Measurements from ENCODE around the gene SP140L.
"Not testable (repeated sequence)": the region's sequence is repeated elsewhere in the genome, so short reads cannot be mapped to it uniquely, and the experiment has no call there.

Gene SP140L

GRCh38 chr2:230330725-230331124 is 3.7 kb downstream of the SP140L start:
- Mint-ChIP-seq H3K36me3 (peaks cover 58 to 62% of the 10 kb centered on the region in 2 donors), H3K9me3 (peaks cover 0 to 5% of the 10 kb centered on the region in 2 donors), H3K27ac (peak overlapping the region; percentile 60), H3K4me3 (peak overlapping the region in 1 of 2 donors; percentile 47), H3K27me3 (no peaks in the 10 kb centered on the region), H3K4me1 (peaks cover 49 to 85% of the 10 kb centered on the region in 2 donors)
- ATAC-seq (replicated peaks), result no peak
- DNase-seq, result no peak

DNA sequence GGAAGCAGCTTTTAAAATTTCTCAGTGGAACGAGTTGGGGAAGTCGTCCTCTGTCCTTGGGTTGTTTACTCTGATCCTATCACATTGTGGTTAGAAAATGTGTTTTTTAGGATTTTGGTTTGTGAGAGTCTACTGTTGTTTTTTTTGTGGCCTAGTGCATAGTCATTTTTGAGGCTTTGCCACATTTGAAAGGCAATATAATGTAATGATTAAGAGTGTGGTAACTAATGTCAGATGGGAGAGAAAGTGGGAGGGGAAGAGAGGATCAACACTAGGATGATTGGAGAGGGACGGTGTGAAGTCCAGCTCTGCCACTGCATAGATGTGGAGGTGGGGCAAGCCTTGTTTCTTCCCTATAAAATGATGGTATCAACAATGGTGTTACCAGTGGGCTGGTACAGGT is 8.5 kb downstream of the SP140L start:
- H3K4me3 Mint-ChIP-seq, result peak overlapping the region; percentile 58 to 71
- H3K27me3 Mint-ChIP-seq, result no peaks in the 10 kb centered on the region
- H3K27ac Mint-ChIP-seq, result peak overlapping the region; percentile 82
- peaks cover 30 to 57% of the 10 kb centered on the region in 2 donors for H3K4me1 Mint-ChIP-seq
- DNase-seq (no peak), ATAC-seq (replicated peaks) (no peak)
- H3K9me3 Mint-ChIP-seq, result peaks cover 0 to 1% of the 10 kb centered on the region in 2 donors
- H3K36me3 Mint-ChIP-seq, result peaks cover 46 to 50% of the 10 kb centered on the region in 2 donors

DNA sequence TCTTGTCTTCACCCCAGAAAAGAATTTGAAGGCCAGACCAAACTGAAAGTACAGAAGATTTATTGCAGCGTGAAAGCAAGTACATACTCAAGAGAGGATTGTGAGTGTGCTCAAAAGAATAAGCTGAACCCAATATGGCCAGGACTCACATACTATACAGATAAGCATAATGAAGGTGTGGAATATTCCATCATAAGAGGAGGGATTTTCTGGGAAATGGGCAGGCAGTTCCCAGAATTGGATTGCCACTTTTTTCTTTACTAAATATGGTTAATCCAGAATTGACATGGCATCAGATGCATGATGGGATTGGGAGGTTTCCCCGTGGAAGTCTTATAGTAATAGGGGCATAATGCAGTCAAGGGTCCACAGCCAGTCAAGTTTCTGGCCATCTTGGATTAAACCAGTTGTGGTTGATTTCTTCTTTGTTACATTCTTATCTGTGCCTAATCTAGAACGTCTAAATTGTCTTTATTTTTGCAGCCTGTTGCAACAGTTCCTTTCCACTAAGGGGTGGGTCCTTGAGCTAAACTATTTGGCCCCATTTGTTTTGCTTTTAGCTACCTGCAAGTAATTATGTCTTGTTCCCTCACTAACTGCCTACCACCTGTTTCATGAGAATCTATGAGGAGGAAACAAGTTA is 9.0 kb downstream of the SP140L start:
- Mint-ChIP-seq H3K36me3 (peaks cover 42 to 45% of the 10 kb centered on the region in 2 donors), H3K9me3 (peaks cover 0 to 1% of the 10 kb centered on the region in 2 donors), H3K4me1 (peaks cover 27 to 52% of the 10 kb centered on the region in 2 donors), H3K27me3 (no peaks in the 10 kb centered on the region), H3K27ac (peak overlapping the region; percentile 82), H3K4me3 (peak overlapping the region; percentile 58 to 71)
- ATAC-seq (replicated peaks) (peak in 1 of 2 donors; percentile 23), DNase-seq (no peak)

DNA sequence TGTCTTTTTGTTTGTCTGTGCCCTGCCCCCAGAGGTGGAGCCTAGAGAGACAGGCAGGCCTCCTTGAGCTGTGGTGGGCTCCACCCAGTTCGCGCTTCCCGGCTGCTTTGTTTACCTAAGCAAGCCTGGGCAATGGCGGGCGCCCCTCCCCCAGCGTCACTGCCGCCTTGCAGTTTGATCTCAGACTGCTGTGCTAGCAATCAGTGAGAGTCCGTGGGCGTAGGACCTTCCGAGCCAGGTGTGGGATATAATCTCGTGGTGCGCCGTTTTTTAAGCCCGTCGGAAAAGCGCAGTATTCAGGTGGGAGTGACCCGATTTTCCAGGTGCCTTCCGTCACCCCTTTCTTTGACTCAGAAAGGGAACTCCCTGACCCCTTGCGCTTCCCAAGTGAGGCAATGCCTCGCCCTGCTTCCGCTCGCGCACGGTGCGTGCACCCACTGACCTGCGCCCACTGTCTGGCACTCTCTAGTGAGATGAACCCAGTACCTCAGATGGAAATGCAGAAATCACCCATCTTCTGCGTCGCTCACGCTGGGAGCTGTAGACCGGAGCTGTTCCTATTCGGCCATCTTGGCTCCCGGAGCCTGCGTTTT is 15.0 kb downstream of the SP140L start:
- H3K4me3 Mint-ChIP-seq; H3K27me3 Mint-ChIP-seq; ATAC-seq (replicated peaks); H3K27ac Mint-ChIP-seq; DNase-seq: not testable (repeated sequence)
- peaks cover 48% of the 10 kb centered on the region in 2 donors for H3K36me3 Mint-ChIP-seq
- H3K4me1 Mint-ChIP-seq, result peaks cover 12 to 24% of the 10 kb centered on the region in 2 donors
- H3K9me3 Mint-ChIP-seq, result peaks cover 15 to 21% of the 10 kb centered on the region in 2 donors

DNA sequence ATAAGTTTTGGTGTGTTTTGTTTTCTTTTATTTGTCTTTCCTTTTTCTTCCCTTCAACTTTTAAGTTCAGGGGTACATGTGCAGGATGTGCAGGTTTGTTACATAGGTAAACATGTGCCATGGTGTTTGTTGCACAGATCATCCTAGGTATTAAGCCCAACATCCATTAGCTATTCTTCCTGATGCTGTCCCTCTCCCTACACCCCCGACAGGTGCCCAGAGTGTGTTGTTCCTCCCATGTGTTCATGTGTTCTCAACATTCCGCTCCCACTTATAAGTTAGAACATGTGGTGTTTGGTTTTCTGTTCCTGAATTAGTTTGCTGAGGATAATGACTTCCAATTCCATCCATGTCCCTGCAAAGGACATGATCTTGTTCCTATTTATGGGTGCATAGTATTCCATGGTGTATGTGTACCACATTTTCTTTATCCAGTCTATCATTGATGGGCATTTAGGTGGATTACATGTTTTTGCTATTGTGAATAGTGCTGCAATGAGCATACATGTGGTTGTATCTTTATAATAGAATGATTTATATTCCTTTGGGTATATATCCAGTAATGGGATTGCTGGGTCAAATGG is 16.1 kb downstream of the SP140L start:
- DNase-seq; H3K27ac Mint-ChIP-seq; H3K27me3 Mint-ChIP-seq; H3K4me3 Mint-ChIP-seq; ATAC-seq (replicated peaks): not testable (repeated sequence)
- peaks cover 22 to 35% of the 10 kb centered on the region in 2 donors for H3K4me1 Mint-ChIP-seq
- peaks cover 17 to 22% of the 10 kb centered on the region in 2 donors for H3K9me3 Mint-ChIP-seq
- peaks cover 49 to 57% of the 10 kb centered on the region in 2 donors for H3K36me3 Mint-ChIP-seq

DNA sequence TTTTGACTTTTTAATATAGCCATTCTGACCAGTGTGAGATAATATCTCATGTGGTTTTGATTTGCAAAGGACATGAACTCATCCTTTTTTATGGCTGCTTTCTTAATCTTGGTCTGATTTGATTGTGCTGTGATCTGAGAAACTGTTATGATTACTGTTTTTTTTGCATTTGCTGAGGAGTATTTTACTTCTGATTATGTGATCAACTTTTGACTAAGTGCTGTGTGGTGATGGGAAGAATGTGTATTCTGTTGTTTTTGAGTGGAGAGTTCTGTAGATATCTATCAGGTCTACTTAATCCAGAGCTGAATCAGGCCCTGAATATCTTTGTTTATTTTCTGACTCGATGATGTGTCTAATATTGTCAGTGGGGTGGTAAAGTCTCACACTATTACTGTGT is 16.8 kb downstream of the SP140L start:
- Mint-ChIP-seq H3K36me3 (peaks cover 49 to 61% of the 10 kb centered on the region in 2 donors), H3K9me3 (peaks cover 17 to 22% of the 10 kb centered on the region in 2 donors), H3K4me1 (peaks cover 26 to 42% of the 10 kb centered on the region in 2 donors), H3K4me3 (no peak overlapping the region), H3K27me3 (no peaks in the 10 kb centered on the region), H3K27ac (no peak overlapping the region)
- ATAC-seq (replicated peaks) (no peak), DNase-seq (no peak)

- Mint-ChIP-seq H3K4me3 (no peak overlapping the region), H3K4me1 (peaks cover 34 to 53% of the 10 kb centered on the region in 2 donors), H3K36me3 (peaks cover 53 to 69% of the 10 kb centered on the region in 2 donors), H3K27me3 (no peaks in the 10 kb centered on the region), H3K9me3 (peaks cover 17 to 22% of the 10 kb centered on the region in 2 donors), H3K27ac (no peak overlapping the region)
- DNase-seq (no peak), ATAC-seq (replicated peaks) (no peak)
These were observed 19.5 kb downstream of the SP140L start for GRCh38 chr2:230346465-230346864.

DNA sequence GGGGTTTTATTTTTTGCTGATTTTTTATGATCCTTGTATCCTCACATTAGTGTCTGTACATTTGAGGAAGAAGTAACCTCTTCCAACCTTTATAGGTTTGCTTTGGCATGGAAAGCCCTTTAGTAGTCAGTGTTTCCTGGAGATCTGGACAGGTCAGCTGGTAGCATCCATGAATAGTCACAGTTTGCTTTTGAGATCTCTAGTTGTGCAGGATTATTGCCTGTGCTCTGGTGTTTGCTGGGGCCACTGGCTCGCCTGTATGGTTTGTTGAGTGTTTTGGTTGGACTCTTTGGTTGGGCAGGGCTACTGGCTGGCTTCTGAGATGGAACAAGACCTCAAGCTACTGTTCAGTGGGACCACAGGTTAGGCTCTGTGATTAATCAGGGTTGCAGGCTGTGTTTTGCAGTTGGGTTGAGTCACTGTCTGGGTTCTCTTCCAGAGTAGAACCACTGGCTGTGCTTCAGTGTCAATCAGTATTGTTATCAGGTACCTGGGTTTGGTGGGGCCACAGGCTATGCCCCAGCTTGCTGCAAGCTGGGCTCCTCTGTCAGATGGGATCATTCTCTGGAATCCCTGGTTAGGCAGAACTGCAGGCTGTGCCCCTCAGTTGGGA is 20.0 kb downstream of the SP140L start:
- peaks cover 51 to 70% of the 10 kb centered on the region in 2 donors for H3K36me3 Mint-ChIP-seq
- peak in 1 of 2 donors; percentile 15 for ATAC-seq (replicated peaks)
- H3K27ac Mint-ChIP-seq, result peak overlapping the region; percentile 72
- no peak for DNase-seq
- H3K4me3 Mint-ChIP-seq, result no peak overlapping the region
- no peaks in the 10 kb centered on the region for H3K27me3 Mint-ChIP-seq
- peaks cover 34 to 53% of the 10 kb centered on the region in 2 donors for H3K4me1 Mint-ChIP-seq
- H3K9me3 Mint-ChIP-seq, result peaks cover 17 to 22% of the 10 kb centered on the region in 2 donors

DNA sequence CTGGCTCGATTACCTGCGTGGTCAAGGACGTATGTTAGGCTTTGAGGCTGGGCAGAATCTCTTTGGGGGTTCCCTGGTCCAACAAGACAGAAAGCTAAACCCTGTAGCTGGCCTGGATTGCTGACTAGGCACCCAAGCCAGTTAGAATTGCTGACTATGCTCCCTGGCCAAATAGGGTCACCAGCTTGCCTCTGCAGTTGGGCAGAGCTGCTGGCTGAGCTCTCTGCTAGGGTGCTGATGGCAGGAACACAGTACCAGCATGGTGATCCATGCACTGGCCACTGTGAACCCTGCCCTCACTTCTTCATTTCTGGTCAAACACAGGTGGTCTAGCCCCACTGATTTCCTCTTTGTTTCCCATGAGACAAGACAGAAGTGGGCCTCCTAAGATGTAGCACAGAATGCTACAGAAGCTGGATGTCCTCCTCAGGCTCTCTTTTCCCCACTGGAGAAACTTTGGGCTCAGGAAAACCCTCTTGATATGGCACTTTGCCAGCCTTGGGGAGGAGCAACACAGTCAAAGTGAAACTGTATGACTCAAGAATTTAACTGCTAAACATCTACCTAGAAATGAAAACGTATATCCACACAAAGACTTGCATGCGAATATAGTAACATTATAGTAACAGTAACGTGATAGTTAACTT is 20.8 kb downstream of the SP140L start:
- peaks cover 15 to 22% of the 10 kb centered on the region in 2 donors for H3K9me3 Mint-ChIP-seq
- H3K27me3 Mint-ChIP-seq, result no peaks in the 10 kb centered on the region
- peaks cover 36 to 53% of the 10 kb centered on the region in 2 donors for H3K4me1 Mint-ChIP-seq
- peak overlapping the region; percentile 94 for H3K27ac Mint-ChIP-seq
- peaks cover 46 to 66% of the 10 kb centered on the region in 2 donors for H3K36me3 Mint-ChIP-seq
- DNase-seq (peak; percentile 13), ATAC-seq (replicated peaks) (peak; percentile 90 to 91)
- no peak overlapping the region for H3K4me3 Mint-ChIP-seq

DNA sequence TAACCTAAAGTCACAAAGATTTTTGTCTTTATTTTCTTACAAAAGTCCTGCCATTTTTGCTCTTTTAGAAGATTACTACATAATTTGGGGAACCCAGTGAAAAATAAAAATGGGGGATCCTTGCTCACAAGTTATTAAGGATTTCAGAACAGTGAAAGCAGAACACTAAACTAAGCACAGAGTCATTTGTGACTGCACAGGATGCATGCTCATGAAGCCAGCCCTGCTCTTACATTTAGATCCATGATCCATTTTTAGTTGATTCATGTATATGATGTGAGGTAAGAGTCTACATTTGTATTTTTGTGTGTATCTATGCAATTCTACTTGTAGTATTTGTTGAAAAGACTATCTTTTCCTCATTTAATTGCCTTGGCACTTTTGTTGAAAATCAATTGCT is 21.8 kb downstream of the SP140L start:
- peaks cover 38 to 58% of the 10 kb centered on the region in 2 donors for H3K36me3 Mint-ChIP-seq
- no peak overlapping the region for H3K4me3 Mint-ChIP-seq
- ATAC-seq (replicated peaks), result peak in 1 of 2 donors; percentile 61
- no peaks in the 10 kb centered on the region for H3K27me3 Mint-ChIP-seq
- DNase-seq, result no peak
- peaks cover 15 to 19% of the 10 kb centered on the region in 2 donors for H3K9me3 Mint-ChIP-seq
- H3K4me1 Mint-ChIP-seq, result peaks cover 35 to 51% of the 10 kb centered on the region in 2 donors
- H3K27ac Mint-ChIP-seq, result peak overlapping the region; percentile 20

DNA sequence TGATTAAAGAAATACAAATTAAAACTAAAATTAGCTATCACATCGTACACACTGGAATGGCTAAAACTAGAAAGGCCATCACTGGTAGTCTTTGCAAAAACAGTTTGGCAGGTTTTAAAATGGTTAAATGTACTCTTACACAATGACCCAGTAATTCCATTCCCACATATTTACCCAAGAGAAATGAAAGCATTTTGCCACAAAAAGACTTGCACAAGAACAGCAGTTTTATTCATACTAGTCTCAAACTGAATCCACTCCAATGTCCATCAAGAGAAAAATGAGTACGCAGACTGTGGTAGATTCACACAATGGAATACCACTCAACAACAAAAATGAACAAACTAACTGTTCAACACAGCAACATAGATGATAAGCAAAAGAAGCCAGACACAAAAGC is 29.1 kb downstream of the SP140L start:
- Mint-ChIP-seq H3K9me3 (no peaks in the 10 kb centered on the region), H3K27me3 (no peaks in the 10 kb centered on the region), H3K36me3 (peaks cover 26 to 47% of the 10 kb centered on the region in 2 donors), H3K27ac (no peak overlapping the region), H3K4me1 (peaks cover 6 to 18% of the 10 kb centered on the region in 2 donors), H3K4me3 (no peak overlapping the region)
- no peak for DNase-seq
- no peak for ATAC-seq (replicated peaks)

DNA sequence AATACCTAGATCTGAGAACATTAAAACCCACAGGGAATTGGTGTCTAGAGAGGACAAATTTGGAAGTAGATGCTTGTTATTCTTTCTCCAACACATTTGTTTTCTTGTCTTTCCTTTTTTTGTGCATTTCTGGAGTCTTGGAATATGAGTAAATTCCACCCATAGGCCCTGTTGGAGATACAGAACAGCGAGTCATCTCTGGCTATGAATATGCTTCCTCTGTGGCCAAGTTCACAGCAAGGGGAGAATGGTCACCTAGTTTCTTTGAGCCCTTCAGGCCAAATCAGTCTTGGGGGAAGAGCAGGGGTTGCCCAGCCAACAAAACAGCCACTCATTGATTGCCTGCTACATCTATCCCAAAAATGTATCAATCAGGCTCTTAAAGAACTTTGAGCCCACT is 31.3 kb downstream of the SP140L start:
- H3K4me3 Mint-ChIP-seq, result no peak overlapping the region
- H3K27me3 Mint-ChIP-seq, result no peaks in the 10 kb centered on the region
- no peak for DNase-seq
- peak overlapping the region; percentile 37 for H3K27ac Mint-ChIP-seq
- H3K4me1 Mint-ChIP-seq, result peaks cover 23 to 39% of the 10 kb centered on the region in 2 donors
- no peak for ATAC-seq (replicated peaks)
- H3K9me3 Mint-ChIP-seq, result peaks cover 0 to 5% of the 10 kb centered on the region in 2 donors
- peaks cover 42 to 60% of the 10 kb centered on the region in 2 donors for H3K36me3 Mint-ChIP-seq

DNA sequence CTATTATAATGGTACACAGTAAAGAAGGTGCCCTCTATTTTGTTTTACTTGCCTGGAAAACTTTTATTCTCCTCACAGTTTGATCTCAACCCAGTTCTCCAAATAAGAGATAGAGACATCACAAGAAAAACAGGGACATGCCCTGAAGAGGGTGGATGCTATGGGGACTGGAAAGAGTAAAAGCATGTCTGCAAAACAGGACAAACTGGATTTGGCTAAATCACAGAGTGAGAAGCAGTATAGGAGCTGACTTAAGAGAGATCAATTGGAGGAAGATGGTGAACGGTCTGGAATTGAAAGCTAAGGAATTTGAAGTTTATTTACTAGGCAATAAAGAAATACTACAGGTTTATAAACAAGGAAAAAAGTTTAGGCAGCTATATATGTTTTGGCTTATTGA is 33.0 kb downstream of the SP140L start:
- ATAC-seq (replicated peaks), result no peak
- H3K27me3 Mint-ChIP-seq, result no peaks in the 10 kb centered on the region
- no peak overlapping the region for H3K27ac Mint-ChIP-seq
- H3K9me3 Mint-ChIP-seq, result peaks cover 3 to 6% of the 10 kb centered on the region in 2 donors
- H3K36me3 Mint-ChIP-seq, result peaks cover 58 to 73% of the 10 kb centered on the region in 2 donors
- no peak for DNase-seq
- peaks cover 27 to 41% of the 10 kb centered on the region in 2 donors for H3K4me1 Mint-ChIP-seq
- H3K4me3 Mint-ChIP-seq, result no peak overlapping the region

Measured in stimulated activated naive B cell treated with anti-CD40 and anti-IgM and Interleukin-4, amounts not matched to agents 10 μg/mL and 1 μg/mL and 100 μg/mL, for 72 hours (primary cell).